Skin of body (tissue), 2 donors: Measurements from ENCODE around the gene CCDC148. TPM values are rescaled to one million over a fixed set of nuclear protein-coding genes. Genes with fewer than 3 reads are reported as not detected.
A peak's percentile ranks its signal among the peaks of the same experiment; 100 is the strongest.
"Not testable (repeated sequence)": the region's sequence is repeated elsewhere in the genome, so short reads cannot be mapped to it uniquely, and the experiment has no call there.

Experiments
- DNase-seq: peaks from one replicate; lab custom pipeline; 2025; lab: John Stamatoyannopoulos, UW
- total RNA-seq: library from RNA; depleted of rRNA; stranded (reverse); fragments of >200 nt; gene quantifications from one replicate; pipeline ENCODE4 v1.2.3, GENCODE V29; 2014

The CCDC148 gene
- total RNA-seq, 1 donor from 2014 or later: 1.2 TPM

- not testable (repeated sequence) for DNase-seq
These were observed 22.8 kb downstream of the CCDC148 start for GRCh38 chr2:158433716-158434115.

GRCh38 chr2:158432117-158432516, 24.4 kb downstream of the CCDC148 start:
- no peak for DNase-seq

DNA sequence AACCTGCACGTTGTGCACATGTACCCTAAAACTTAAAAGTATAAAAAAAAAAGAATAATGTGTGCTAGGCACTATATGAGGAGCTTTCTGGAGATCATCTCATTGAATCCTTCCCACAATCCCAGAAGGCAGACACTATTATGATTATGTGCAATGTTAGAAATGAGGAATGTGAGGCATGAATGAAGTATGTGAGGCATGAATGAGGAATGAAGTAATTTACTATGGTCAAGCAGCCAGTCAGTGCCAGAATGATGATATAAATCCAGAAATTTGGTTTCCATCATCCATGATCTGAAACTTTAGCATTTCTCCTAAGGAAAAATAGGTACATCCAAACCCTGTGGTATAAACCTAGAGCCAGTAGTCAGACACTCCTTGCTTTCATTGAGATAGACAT, 42.0 kb downstream of the CCDC148 start:
- DNase-seq: no peak

DNA sequence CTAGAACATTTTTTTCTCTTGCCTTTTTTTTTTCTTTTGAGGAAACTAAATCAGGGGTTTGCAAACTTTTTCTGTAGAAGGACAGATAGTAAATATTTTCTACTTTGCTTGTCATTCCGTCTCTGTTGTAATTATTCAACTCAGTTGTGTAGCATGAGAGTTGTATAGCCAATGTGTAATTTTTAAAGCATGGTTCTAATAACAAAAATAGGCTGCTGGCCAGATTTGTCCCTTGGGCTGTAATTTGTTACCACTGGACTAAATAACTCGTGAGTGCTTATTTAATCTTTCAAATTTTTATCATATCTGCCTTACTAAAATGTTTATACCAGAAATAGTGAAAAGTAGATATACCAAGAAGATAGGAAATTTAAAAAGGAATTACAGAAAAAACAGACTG, 43.0 kb downstream of the CCDC148 start:
- DNase-seq: no peak

DNA sequence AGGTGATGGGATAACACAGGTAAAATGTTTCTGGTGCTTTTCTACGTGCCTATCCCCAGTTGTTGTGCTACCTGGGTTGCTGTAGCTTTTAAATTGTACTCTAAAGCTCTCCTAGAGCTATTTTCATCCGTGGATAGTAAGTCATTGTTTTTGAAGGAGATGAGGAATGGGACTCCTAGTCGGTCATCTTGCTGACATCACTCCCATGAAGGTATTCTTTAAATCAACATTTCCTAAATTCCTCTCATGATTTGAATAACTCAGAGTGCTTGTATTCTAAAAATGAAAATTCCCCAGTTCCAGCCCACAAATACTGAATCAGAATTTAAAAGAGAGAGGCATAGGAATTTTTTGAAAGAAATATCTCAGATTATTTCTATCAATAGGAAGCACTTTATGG, 44.3 kb downstream of the CCDC148 start:
- no peak for DNase-seq

DNA sequence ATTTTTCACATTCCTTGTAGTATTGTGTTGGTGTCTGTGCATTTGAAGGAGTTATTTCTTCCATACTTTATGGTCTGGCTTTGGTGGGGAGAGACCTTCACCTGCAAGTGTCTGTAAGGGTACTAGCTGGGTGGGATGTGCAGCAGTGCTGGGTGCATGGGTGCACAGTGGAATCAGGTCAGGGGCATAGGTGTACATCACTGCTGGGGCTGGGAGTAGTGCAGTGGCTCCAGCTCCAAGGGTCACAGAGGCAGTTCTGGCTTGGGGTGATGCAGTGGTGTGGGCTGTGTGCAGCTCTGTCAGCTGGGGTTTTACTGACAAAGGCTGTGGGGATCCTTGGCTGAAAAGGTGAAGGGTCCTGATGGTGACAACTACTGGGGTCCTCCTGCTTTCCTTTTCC, 44.8 kb downstream of the CCDC148 start:
- no peak for DNase-seq

DNA sequence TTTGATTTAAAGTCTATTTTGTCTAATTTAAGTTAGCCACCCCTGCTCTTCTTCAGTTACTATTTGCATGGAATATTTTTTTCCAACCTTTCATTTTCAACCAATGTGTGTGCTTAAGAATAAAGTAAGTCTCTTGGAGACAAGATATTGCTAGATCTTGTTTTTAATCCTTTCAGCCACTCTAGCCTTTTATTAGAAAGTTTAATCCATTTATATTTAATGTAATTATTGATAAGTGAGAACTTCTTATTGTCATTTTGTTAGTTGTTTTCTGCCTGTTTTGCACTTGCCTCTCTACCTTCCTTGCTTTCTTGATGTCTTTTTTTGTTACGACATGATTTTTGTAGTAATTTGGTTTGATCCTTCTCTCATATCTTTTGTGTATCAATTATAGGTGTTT, 46.4 kb downstream of the CCDC148 start:
- DNase-seq: no peak

DNA sequence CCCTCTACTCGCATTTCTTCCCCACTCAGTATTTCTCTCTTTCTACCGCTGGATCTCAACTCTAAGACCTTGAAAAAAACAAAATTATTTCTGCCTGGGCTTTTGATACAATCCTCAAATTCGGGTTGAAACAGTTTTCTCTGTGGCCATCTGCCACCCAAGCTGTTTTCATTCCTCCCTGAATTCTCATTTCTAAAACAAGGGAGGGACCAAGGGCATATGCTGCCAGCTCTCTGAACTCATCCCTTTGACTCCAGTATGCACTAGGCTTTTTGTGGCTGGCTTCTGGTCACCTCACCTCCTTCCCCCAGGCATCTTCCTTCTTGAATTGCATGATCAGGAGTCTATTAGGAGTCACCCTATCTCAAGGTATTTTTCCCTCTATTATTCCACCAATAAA, 49.5 kb downstream of the CCDC148 start:
- DNase-seq: no peak

- DNase-seq: no peak
These were observed 51.2 kb downstream of the CCDC148 start for GRCh38 chr2:158405341-158405740.

DNA sequence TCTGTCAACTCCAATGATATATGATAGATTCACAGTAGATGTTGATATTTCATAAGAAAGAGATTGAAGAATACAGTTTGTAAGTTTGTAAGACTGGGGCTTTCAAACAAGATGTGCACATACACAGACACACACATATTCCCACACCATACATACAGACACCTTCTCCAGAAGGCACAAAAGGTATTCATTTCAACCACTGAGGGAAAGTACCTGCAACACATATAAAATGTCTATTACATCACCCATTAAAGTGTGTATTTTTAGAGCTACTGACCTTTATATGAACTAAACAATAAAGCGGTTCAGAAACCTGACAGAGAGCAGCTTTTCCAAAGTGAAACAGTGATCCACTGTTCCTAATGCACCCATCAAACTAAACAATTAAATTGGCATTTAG, 53.3 kb downstream of the CCDC148 start:
- DNase-seq: no peak

- no peak for DNase-seq
These were observed 53.9 kb downstream of the CCDC148 start for GRCh38 chr2:158402665-158403064.

- no peak for DNase-seq
These were observed 61.4 kb downstream of the CCDC148 start for GRCh38 chr2:158395166-158395565.

GRCh38 chr2:158394453-158394852, 62.1 kb downstream of the CCDC148 start:
- DNase-seq: no peak

DNA sequence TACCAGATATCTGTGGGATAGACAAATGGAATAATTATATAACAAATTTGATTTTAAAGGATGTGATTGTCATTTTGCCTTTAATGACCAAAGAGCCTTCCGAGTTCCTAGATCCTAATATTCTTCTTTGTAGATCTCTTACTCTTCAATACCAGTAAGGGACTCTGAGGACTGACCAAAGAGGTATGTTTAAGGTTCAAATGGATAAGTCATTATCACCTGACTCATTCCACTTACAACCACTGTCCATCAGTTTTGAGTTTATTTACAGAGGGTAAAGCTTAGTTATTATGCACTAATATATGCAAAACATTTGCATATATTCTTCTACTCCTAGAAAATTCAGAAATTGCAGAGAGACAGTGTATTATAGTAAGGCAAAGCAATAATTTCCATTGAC, 62.7 kb downstream of the CCDC148 start:
- no peak for DNase-seq

GRCh38 chr2:158392687-158393086, 63.9 kb downstream of the CCDC148 start:
- no peak for DNase-seq

DNA sequence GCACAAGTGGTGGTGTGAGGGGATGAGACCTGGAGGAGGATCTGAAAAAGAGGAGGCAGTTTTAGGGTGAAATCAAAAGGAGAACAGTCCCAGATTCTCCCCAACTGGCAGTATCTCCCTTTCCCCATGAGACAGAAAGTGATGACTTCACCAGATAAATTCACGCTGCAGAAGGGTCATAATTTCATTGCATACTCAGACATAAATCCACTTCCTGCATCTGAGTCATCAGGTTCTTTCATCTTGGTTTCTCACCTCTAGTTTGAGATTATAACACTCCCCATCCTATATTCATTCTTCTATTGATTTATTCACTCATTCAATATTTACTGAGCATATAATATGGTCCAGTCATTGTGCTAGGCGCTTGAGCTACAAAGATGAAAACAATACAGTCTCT, 64.7 kb downstream of the CCDC148 start:
- DNase-seq: no peak

- no peak for DNase-seq
These were observed 65.2 kb downstream of the CCDC148 start for GRCh38 chr2:158391361-158391760.

- no peak for DNase-seq
These were observed 68.4 kb downstream of the CCDC148 start for GRCh38 chr2:158388159-158388558.

DNA sequence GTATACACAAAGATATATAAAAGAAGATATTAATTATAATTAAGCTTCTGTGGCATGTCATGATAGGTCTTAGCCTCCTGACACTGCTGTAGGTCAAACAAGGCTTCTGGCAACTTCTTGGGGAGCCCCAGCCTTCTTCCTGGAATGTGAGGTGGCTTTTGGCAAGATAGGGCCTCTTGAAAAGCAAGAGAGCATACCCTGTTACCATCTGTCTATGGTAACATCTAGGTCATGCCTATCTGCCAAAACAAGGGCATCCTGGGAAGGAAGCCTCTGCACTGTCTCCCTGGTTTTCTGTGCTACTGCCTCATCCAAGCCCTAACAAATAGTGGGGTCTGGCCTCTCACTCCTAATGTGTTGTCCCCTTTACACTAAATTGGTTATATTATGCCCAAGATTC, 70.9 kb downstream of the CCDC148 start:
- no peak for DNase-seq

GRCh38 chr2:158381978-158382377, 74.6 kb downstream of the CCDC148 start:
- DNase-seq: no peak

- peak; percentile 71 for DNase-seq
These were observed 75.3 kb downstream of the CCDC148 start for GRCh38 chr2:158381205-158381604.

DNA sequence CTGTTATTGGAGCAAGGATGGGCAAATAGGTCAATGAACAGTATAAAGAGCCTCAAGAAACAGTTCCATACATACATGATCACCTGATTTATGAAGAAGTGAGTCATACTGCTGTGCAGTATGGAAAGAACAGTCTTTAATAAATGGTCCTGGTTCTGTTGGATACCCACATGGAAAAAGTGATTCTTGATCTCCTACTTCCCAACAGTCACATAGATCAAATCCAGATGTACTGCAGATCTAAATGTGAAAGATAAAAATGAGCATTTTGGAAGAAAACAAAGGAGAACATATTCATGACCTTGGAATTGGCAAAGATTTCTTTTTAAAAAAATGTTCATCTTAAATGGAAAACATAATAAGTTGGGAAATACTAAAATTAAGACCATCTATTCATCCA, 75.8 kb downstream of the CCDC148 start:
- DNase-seq: peak; percentile 86

GRCh38 chr2:158378926-158379325, 77.6 kb downstream of the CCDC148 start:
- DNase-seq: no peak

DNA sequence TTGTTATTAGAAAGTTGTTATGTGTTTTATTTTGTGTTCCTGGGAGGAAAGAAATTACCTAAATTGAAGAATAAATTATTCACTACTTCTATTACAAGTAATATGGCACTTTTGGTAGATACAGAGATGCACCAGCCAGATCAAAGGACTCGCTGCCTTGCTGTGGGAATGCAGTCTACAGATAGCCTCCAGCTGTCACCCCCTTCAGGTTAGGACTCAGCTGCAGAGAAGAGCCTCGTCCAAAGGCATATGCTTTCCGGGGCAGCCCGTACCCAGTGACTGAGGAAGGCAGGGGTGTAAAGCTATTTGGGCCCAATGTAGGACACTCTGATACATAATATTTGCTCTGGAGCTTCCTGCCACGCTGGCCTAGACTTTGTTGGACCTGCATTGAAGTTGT, 90.2 kb downstream of the CCDC148 start:
- no peak for DNase-seq

DNA sequence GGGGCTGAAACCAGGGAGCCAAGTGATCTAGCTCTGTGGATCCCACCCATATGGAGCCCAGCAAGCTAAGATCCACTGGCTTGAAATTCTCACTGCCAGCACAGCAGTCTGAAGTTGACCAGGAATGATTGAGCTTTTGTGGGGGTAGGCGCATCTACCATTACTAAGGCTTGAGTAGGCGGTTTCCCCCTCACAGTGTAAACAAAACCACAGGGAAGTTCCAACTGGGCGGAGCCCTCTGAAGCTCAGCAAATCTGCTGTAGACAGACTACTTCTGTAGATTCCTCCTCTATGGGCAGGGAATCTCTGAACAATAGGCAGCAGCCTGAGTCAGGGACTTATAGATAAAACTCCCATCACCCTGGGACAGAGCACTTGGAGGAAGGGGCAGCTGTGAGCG, 96.7 kb downstream of the CCDC148 start:
- DNase-seq: no peak
